Left ventricle myocardium inferior (tissue), 1 donor: Measurements from ENCODE around the gene ANKDD1A. TPM values are rescaled to one million over a fixed set of nuclear protein-coding genes. Genes with fewer than 3 reads are reported as not detected.

ENCODE experiments used
- DNase-seq: peaks from one replicate; pipeline ENCODE4 v3.0.0-alpha.2; 2020
- H3K27ac ChIP-seq: fragments of 200-600 bp; replicated peaks from 2 replicates; pipeline ENCODE4 v1.8.0; 2021
- H3K27me3 ChIP-seq: fragments of 200-600 bp; 2 replicates; pipeline ENCODE4 v1.8.0; 2021; ENCODE audit warnings: low read depth
- H3K36me3 ChIP-seq: fragments of 200-600 bp; 2 replicates; pipeline ENCODE4 v1.8.0; 2021
- H3K4me1 ChIP-seq: fragments of 200-600 bp; 2 replicates; pipeline ENCODE4 v1.8.0; 2021
- H3K4me3 ChIP-seq: fragments of 200-600 bp; 2 replicates; pipeline ENCODE4 v1.8.0; 2021; ENCODE audit warnings: mild to moderate bottlenecking, moderate library complexity
- H3K9me3 ChIP-seq: fragments of 200-600 bp; replicated peaks from 2 replicates; pipeline ENCODE4 v1.8.0; 2021
- intact Hi-C: fragments of 100-400 bp; cut with micrococcal nuclease; formaldehyde crosslinking; loops from one replicate; pipeline ENCODE4 v1.11.0; 2022
- total RNA-seq: library from RNA; stranded (reverse); fragmentation: NEBNext Ultra II Directional; extraction: Animal tissue kit (Norgen Biotek cat#: 25700); gene quantifications from one replicate; pipeline ENCODE4 v1.2.1, GENCODE V29; 2021
- TF ChIP-seq, protein P1 (sequence below): fragments of 200-600 bp; IDR thresholded peaks from 2 replicates; pipeline ENCODE4 v1.8.0; 2021; ENCODE audit warnings: antibody characterized with exemption, mild to moderate bottlenecking, borderline replicate concordance
- donor health status: DM: no; HTN: yes; CAD: no; lungs with severe emphysema.

The ANKDD1A gene
- total RNA-seq, 1 donor from 2014 or later, result 1.8 TPM

GRCh38 chr15:64930778-64931371 lies 19.2 kb downstream of the ANKDD1A start:
- H3K36me3 ChIP-seq, result no peaks in the 10 kb centered on the region
- H3K27ac ChIP-seq, result no peak overlapping the region
- no peak overlapping the region for H3K4me3 ChIP-seq
- DNase-seq, result no peak
- TF ChIP-seq, protein P1, sequence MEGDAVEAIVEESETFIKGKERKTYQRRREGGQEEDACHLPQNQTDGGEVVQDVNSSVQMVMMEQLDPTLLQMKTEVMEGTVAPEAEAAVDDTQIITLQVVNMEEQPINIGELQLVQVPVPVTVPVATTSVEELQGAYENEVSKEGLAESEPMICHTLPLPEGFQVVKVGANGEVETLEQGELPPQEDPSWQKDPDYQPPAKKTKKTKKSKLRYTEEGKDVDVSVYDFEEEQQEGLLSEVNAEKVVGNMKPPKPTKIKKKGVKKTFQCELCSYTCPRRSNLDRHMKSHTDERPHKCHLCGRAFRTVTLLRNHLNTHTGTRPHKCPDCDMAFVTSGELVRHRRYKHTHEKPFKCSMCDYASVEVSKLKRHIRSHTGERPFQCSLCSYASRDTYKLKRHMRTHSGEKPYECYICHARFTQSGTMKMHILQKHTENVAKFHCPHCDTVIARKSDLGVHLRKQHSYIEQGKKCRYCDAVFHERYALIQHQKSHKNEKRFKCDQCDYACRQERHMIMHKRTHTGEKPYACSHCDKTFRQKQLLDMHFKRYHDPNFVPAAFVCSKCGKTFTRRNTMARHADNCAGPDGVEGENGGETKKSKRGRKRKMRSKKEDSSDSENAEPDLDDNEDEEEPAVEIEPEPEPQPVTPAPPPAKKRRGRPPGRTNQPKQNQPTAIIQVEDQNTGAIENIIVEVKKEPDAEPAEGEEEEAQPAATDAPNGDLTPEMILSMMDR, result no peak
- intact Hi-C loops, result no loop called here
- H3K9me3 ChIP-seq, result no peaks in the 10 kb centered on the region
- H3K27me3 ChIP-seq, result no peaks in the 10 kb centered on the region
- H3K4me1 ChIP-seq, result peaks cover 7% of the 10 kb centered on the region

DNA sequence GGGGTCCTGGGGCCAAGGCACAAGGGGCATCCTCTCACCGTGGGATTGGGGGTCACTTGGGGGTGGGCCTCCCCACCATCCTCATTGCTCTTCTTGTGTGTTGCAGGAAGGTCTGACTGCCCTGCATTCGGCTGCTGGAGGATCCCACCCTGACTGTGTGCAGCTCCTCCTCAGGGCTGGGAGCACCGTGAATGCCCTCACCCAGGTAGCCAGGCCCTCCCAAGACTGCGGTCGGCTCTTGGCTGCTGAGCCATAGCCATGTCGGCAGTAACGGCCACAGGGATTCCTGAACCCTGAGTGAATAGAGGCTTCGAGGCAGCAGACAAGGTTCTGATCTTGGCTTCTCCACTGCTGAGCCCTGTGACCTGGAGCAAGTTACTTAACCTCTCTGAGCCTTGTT lies 19.7 kb downstream of the ANKDD1A start:
- Histone ChIP-seq H3K36me3 (no peaks in the 10 kb centered on the region), H3K27me3 (no peaks in the 10 kb centered on the region), H3K27ac (no peak overlapping the region), H3K4me1 (peaks cover 7% of the 10 kb centered on the region), H3K9me3 (no peaks in the 10 kb centered on the region), H3K4me3 (no peak overlapping the region)
- intact Hi-C loops, result no loop called here
- DNase-seq, result no peak
- TF ChIP-seq, protein P1, result no peak

DNA sequence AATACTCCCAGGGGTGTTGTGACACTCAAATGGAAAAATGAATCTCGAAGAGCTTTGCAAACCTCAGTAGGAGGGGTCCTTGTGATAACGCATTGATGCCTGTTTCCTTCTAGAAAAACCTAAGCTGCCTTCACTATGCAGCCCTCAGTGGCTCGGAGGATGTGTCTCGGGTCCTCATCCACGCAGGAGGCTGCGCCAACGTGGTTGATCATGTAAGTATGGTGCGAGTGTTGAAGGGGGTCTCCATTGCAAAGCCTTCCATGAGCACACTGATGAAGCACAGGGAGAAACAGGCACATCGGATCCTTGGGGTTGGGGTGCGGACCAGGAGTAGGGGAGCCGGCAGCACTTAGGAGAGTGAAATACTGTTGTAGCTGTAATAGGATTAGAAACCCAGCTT lies 22.3 kb downstream of the ANKDD1A start:
- Histone ChIP-seq H3K9me3 (no peaks in the 10 kb centered on the region), H3K27ac (no peak overlapping the region), H3K4me3 (no peak overlapping the region), H3K36me3 (no peaks in the 10 kb centered on the region), H3K4me1 (peaks cover 1% of the 10 kb centered on the region), H3K27me3 (no peaks in the 10 kb centered on the region)
- TF ChIP-seq, protein P1, result no peak
- intact Hi-C loops, result no loop called here
- DNase-seq, result no peak

DNA sequence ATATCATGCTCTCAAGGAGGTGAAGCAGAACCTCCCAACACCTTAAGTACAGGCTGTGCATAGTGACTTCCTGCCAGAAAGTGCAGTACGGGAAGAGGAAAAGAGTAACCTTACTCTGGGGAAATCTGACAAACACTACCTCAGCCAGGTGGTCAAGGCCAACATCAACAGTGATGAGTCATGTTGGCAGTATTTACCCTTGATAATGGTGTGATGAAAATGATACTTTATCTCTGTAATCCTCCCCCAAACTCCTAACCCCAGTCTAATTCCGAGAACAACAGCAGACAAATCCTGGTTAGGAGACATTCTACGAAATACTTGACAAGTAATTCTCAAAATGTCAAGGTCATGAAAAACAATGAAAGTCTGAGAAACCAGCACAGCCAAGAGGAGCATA lies 26.5 kb downstream of the ANKDD1A start:
- intact Hi-C loops, result no loop called here
- H3K27ac ChIP-seq, result no peak overlapping the region
- no peaks in the 10 kb centered on the region for H3K4me1 ChIP-seq
- H3K4me3 ChIP-seq, result no peak overlapping the region
- no peak for DNase-seq
- no peaks in the 10 kb centered on the region for H3K27me3 ChIP-seq
- no peaks in the 10 kb centered on the region for H3K9me3 ChIP-seq
- TF ChIP-seq, protein P1, result no peak
- H3K36me3 ChIP-seq, result no peaks in the 10 kb centered on the region

- Histone ChIP-seq H3K27ac (no peak overlapping the region), H3K36me3 (no peaks in the 10 kb centered on the region), H3K9me3 (no peaks in the 10 kb centered on the region), H3K27me3 (no peaks in the 10 kb centered on the region), H3K4me1 (no peaks in the 10 kb centered on the region), H3K4me3 (no peak overlapping the region)
- DNase-seq, result no peak
- intact Hi-C loops, result no loop called here
- TF ChIP-seq, protein P1, result no peak
Measured at GRCh38 chr15:64942356-64942755, 30.7 kb downstream of the ANKDD1A start.
